EL (cell line): ENCODE results near the gene MYT1.

Experiments
- DNase-seq: peaks from one replicate; pipeline ENCODE4 v3.0.0-alpha.2; 2016

MYT1 gene

GRCh38 chr20:64140061-64140931, 24.0 kb upstream of the MYT1 start:
- DNase-seq: no peak

GRCh38 chr20:64140956-64141355, 23.3 kb upstream of the MYT1 start:
- DNase-seq: no peak

- DNase-seq: no peak
Observed at GRCh38 chr20:64142590-64142989, 21.7 kb upstream of the MYT1 start.

- no peak for DNase-seq
Observed at GRCh38 chr20:64143018-64143801, 21.0 kb upstream of the MYT1 start.

- no peak for DNase-seq
Observed at GRCh38 chr20:64144144-64144912, 19.9 kb upstream of the MYT1 start.

- no peak for DNase-seq
Observed at GRCh38 chr20:64145458-64146300, 18.6 kb upstream of the MYT1 start.

GRCh38 chr20:64146301-64146935, 17.8 kb upstream of the MYT1 start:
- no peak for DNase-seq

GRCh38 chr20:64146936-64147477, 17.2 kb upstream of the MYT1 start:
- no peak for DNase-seq

GRCh38 chr20:64148581-64148980, 15.7 kb upstream of the MYT1 start:
- DNase-seq: no peak

GRCh38 chr20:64149141-64149540, 15.1 kb upstream of the MYT1 start:
- DNase-seq: no peak

GRCh38 chr20:64149809-64150560, 14.3 kb upstream of the MYT1 start:
- DNase-seq: no peak

- DNase-seq: no peak
Observed at GRCh38 chr20:64150756-64151632, 13.3 kb upstream of the MYT1 start.

- DNase-seq: no peak
Observed at GRCh38 chr20:64151633-64152530, 12.4 kb upstream of the MYT1 start.

- no peak for DNase-seq
Observed at GRCh38 chr20:64152906-64153305, 11.3 kb upstream of the MYT1 start.

GRCh38 chr20:64153410-64153809, 10.8 kb upstream of the MYT1 start:
- no peak for DNase-seq

GRCh38 chr20:64153861-64154589, 10.2 kb upstream of the MYT1 start:
- DNase-seq: no peak

GRCh38 chr20:64154590-64155257, 9.5 kb upstream of the MYT1 start:
- no peak for DNase-seq
